Astrocyte of the spinal cord (primary cell): Measurements from ENCODE around the gene MDC1.

Source experiments
- DNase-seq: peaks from one replicate; pipeline ENCODE4 v3.0.0; 2011; ENCODE audit warnings: low read depth, low spot score
- H3K4me3 ChIP-seq: 2 replicates; pipeline ENCODE4 v1.5.1; 2011; ENCODE audit warnings: low read depth, mild to moderate bottlenecking, low read length, moderate library complexity
- CTCF ChIP-seq: IDR thresholded peaks from 2 replicates; pipeline ENCODE4 v1.5.1; 2012; ENCODE audit warnings: low read depth, mild to moderate bottlenecking, low read length, inconsistent platforms
- in situ Hi-C: cut with HindIII; loops from 2 replicates; pipeline ENCODE4 v1.10.0; 2017; ENCODE audit warnings: low sequenced_read_pairs

The MDC1 gene

GRCh38 chr6:30744054-30744805 lies 27.1 kb upstream of the MDC1 start, which contains the start of gene IER3:
Gene IER3 (minus strand): TSS chr6:30744547. CDS start chr6:30744518, 29 bp downstream.
- peak within 1 kb of the TSS; percentile 68 for H3K4me3 ChIP-seq
- TF ChIP-seq CTCF: peak; percentile 65
- peak; percentile 93 for DNase-seq
- in situ Hi-C loops: no loop called here

- peak overlapping the region; percentile 68 for H3K4me3 ChIP-seq
- no peak for DNase-seq
- in situ Hi-C loops: no loop called here
- TF ChIP-seq CTCF: no peak
Measured at GRCh38 chr6:30743099-30744053, 26.3 kb upstream of the MDC1 start.

GRCh38 chr6:30742316-30743098 lies 25.4 kb upstream of the MDC1 start, which contains the start of gene FLOT1:
Gene FLOT1 (minus strand): TSS chr6:30742687. CDS start chr6:30742189, 498 bp downstream.
- peak within 1 kb of the TSS; percentile 68 for H3K4me3 ChIP-seq
- TF ChIP-seq CTCF: no peak
- in situ Hi-C loops: no loop called here
- DNase-seq: peak; percentile 97

GRCh38 chr6:30741789-30742315 lies 24.8 kb upstream of the MDC1 start:
- no peak for TF ChIP-seq CTCF
- peak overlapping the region; percentile 68 for H3K4me3 ChIP-seq
- in situ Hi-C loops: no loop called here
- no peak for DNase-seq

- no peak for TF ChIP-seq CTCF
- no peak for DNase-seq
- H3K4me3 ChIP-seq: peak overlapping the region; percentile 68
- in situ Hi-C loops: no loop called here
Measured at GRCh38 chr6:30741063-30741779, 24.1 kb upstream of the MDC1 start.
